HEK293 (cell line): ENCODE results near the gene MARCHF3.

Experiments used
- CTCF ChIA-PET: fragments of 350-600 bp; formaldehyde crosslinking; extraction: SDS; loops from one replicate; lab custom pipeline; 2021; ENCODE audit warnings: antibody characterized with exemption; lab: Yijun Ruan, JAX
- POLR2A ChIA-PET: fragments of 300-600 bp; formaldehyde crosslinking; extraction: SDS; loops from one replicate; lab custom pipeline; 2020; ENCODE audit warnings: antibody characterized with exemption, inconsistent platforms; lab: Yijun Ruan, JAX
- H3K27ac ChIP-seq: fragments of 200-500 bp; sonication (Bioruptor generic); 2 replicates; pipeline ENCODE4 v1.5.1; 2014; ENCODE audit warnings: low read depth, low read length, control low read depth, inconsistent platforms; ENCODE audit errors: extremely low read depth
- H3K36me3 ChIP-seq, 2 experiments: fragments of 200-500 bp in 1 of 2; sonication (Bioruptor generic) in 1 of 2; 1 replicate in 1 of 2; 2 replicates in 1 of 2; pipeline ENCODE4 v1.5.1; 2014 to 2017; ENCODE audit warnings: inconsistent platforms in 2 of 2, low read length in 2 of 2; ENCODE audit not compliant: control insufficient read depth in 2 of 2, insufficient read depth in 1 of 2
- H3K4me1 ChIP-seq: fragments of 200-500 bp; sonication (Bioruptor generic); 2 replicates; pipeline ENCODE4 v1.5.1; 2014; ENCODE audit warnings: mild to moderate bottlenecking, low read length, inconsistent platforms; ENCODE audit not compliant: control insufficient read depth, insufficient read depth
- H3K4me3 ChIP-seq: 2 replicates; pipeline ENCODE4 v1.5.1; 2011; ENCODE audit warnings: low read depth, mild to moderate bottlenecking, control low read depth, low read length, moderate library complexity
- H3K9me3 ChIP-seq: fragments of 200-500 bp; sonication (Bioruptor generic); 2 replicates; pipeline ENCODE4 v1.5.1; 2014; ENCODE audit warnings: low read depth, low read length, inconsistent platforms; ENCODE audit not compliant: control insufficient read depth, insufficient read depth
- BCL11B ChIP-seq: fragments of 450-650 bp; formaldehyde crosslinking; IDR thresholded peaks from 2 replicates; pipeline ENCODE4 v1.5.1; 2016; ENCODE audit warnings: low read depth, missing biosample characterization, missing genetic modification characterization
- HOXA7 ChIP-seq: sonication (generic); formaldehyde crosslinking; IDR thresholded peaks from 2 replicates; pipeline ENCODE4 v1.8.1; 2022; ENCODE audit warnings: missing genetic modification reagents, borderline replicate concordance
- KLF8 ChIP-seq: fragments of 450-650 bp; formaldehyde crosslinking; IDR thresholded peaks from 2 replicates; pipeline ENCODE4 v1.5.1; 2016; ENCODE audit warnings: missing biosample characterization, missing genetic modification characterization
- MZF1 ChIP-seq: fragments of 450-650 bp; formaldehyde crosslinking; IDR thresholded peaks from 2 replicates; pipeline ENCODE4 v1.5.1; 2017; ENCODE audit warnings: missing biosample characterization, missing genetic modification characterization, borderline replicate concordance
- ZFP3 ChIP-seq: fragments of 450-650 bp; formaldehyde crosslinking; IDR thresholded peaks from 2 replicates; pipeline ENCODE4 v1.5.1; 2016; ENCODE audit warnings: low read depth, missing biosample characterization, missing genetic modification characterization
- ZFP69B ChIP-seq: fragments of 450-650 bp; formaldehyde crosslinking; IDR thresholded peaks from 2 replicates; pipeline ENCODE4 v1.5.1; 2016; ENCODE audit warnings: missing biosample characterization, missing genetic modification characterization
- ZNF121 ChIP-seq: fragments of 450-650 bp; formaldehyde crosslinking; IDR thresholded peaks from 2 replicates; pipeline ENCODE4 v1.5.1; 2016; ENCODE audit warnings: missing biosample characterization, missing genetic modification characterization
- ZNF138 ChIP-seq: fragments of 450-650 bp; formaldehyde crosslinking; IDR thresholded peaks from 2 replicates; pipeline ENCODE4 v1.5.1; 2016; ENCODE audit warnings: missing biosample characterization, missing genetic modification characterization, borderline replicate concordance
- ZNF266 ChIP-seq: fragments of 450-650 bp; formaldehyde crosslinking; IDR thresholded peaks from 2 replicates; pipeline ENCODE4 v1.5.1; 2016; ENCODE audit warnings: missing biosample characterization, missing genetic modification characterization, low read depth
- ZNF404 ChIP-seq: fragments of 450-650 bp; formaldehyde crosslinking; IDR thresholded peaks from 2 replicates; pipeline ENCODE4 v1.5.1; 2017; ENCODE audit warnings: missing biosample characterization, missing genetic modification characterization
- ZNF530 ChIP-seq: fragments of 450-650 bp; formaldehyde crosslinking; IDR thresholded peaks from 2 replicates; pipeline ENCODE4 v1.5.1; 2016; ENCODE audit warnings: low read depth, missing biosample characterization, missing genetic modification characterization
- ZNF571 ChIP-seq: fragments of 450-650 bp; formaldehyde crosslinking; IDR thresholded peaks from 2 replicates; pipeline ENCODE4 v1.5.0; 2017; ENCODE audit warnings: missing biosample characterization, missing genetic modification characterization
- ZNF596 ChIP-seq: fragments of 450-650 bp; IDR thresholded peaks from 2 replicates; pipeline ENCODE4 v1.5.0; 2018; ENCODE audit warnings: missing biosample characterization, mild to moderate bottlenecking, missing genetic modification characterization, moderate library complexity
- ZNF624 ChIP-seq: fragments of 450-650 bp; formaldehyde crosslinking; IDR thresholded peaks from 2 replicates; pipeline ENCODE4 v1.5.1; 2017; ENCODE audit warnings: missing biosample characterization, missing genetic modification characterization
- ZNF654 ChIP-seq: fragments of 450-650 bp; formaldehyde crosslinking; IDR thresholded peaks from 2 replicates; pipeline ENCODE4 v1.5.1; 2016; ENCODE audit warnings: low read depth, missing biosample characterization, missing genetic modification characterization
- ZNF658 ChIP-seq: fragments of 450-650 bp; formaldehyde crosslinking; IDR thresholded peaks from 2 replicates; pipeline ENCODE4; 2016; ENCODE audit warnings: missing biosample characterization, missing genetic modification characterization
- ZNF660 ChIP-seq: fragments of 450-650 bp; IDR thresholded peaks from 2 replicates; pipeline ENCODE4 v1.5.1; 2018; ENCODE audit warnings: missing biosample characterization, mild to moderate bottlenecking, missing genetic modification characterization
- ZNF677 ChIP-seq: fragments of 450-650 bp; IDR thresholded peaks from 2 replicates; pipeline ENCODE4 v1.5.0; 2018; ENCODE audit warnings: missing biosample characterization, mild to moderate bottlenecking, missing genetic modification characterization, moderate library complexity
- ZNF701 ChIP-seq: fragments of 450-650 bp; formaldehyde crosslinking; IDR thresholded peaks from 2 replicates; pipeline ENCODE4 v1.5.1; 2016; ENCODE audit warnings: missing biosample characterization, missing genetic modification characterization
- ZNF76 ChIP-seq: fragments of 450-650 bp; formaldehyde crosslinking; IDR thresholded peaks from 2 replicates; pipeline ENCODE4; 2016; ENCODE audit warnings: low read depth, missing biosample characterization, missing genetic modification characterization, borderline replicate concordance
- ZSCAN30 ChIP-seq: fragments of 450-650 bp; IDR thresholded peaks from 2 replicates; pipeline ENCODE4 v1.5.1; 2018; ENCODE audit warnings: missing biosample characterization, mild to moderate bottlenecking, missing genetic modification characterization, moderate library complexity
- TF ChIP-seq, protein P1 (sequence below): fragments of 450-650 bp; formaldehyde crosslinking; IDR thresholded peaks from 2 replicates; pipeline ENCODE4 v1.5.1; 2016; ENCODE audit warnings: missing biosample characterization, missing genetic modification characterization
- TF ChIP-seq, protein P2 (sequence below): fragments of 450-650 bp; formaldehyde crosslinking; IDR thresholded peaks from 2 replicates; pipeline ENCODE4 v1.5.1; 2016; ENCODE audit warnings: missing biosample characterization, missing genetic modification characterization, low read depth
- TF ChIP-seq, protein P3 (sequence below): fragments of 450-650 bp; formaldehyde crosslinking; IDR thresholded peaks from 2 replicates; pipeline ENCODE4 v1.5.1; 2016; ENCODE audit warnings: missing biosample characterization, missing genetic modification characterization
- TF ChIP-seq, protein P4 (sequence below): fragments of 450-650 bp; IDR thresholded peaks from 2 replicates; pipeline ENCODE4 v1.5.1; 2018; ENCODE audit warnings: missing biosample characterization, missing genetic modification characterization
- TF ChIP-seq, protein P5 (sequence below): fragments of 450-650 bp; formaldehyde crosslinking; IDR thresholded peaks from 2 replicates; pipeline ENCODE4 v1.5.1; 2016; ENCODE audit warnings: missing biosample characterization, missing genetic modification characterization, borderline replicate concordance

The MARCHF3 gene

DNA sequence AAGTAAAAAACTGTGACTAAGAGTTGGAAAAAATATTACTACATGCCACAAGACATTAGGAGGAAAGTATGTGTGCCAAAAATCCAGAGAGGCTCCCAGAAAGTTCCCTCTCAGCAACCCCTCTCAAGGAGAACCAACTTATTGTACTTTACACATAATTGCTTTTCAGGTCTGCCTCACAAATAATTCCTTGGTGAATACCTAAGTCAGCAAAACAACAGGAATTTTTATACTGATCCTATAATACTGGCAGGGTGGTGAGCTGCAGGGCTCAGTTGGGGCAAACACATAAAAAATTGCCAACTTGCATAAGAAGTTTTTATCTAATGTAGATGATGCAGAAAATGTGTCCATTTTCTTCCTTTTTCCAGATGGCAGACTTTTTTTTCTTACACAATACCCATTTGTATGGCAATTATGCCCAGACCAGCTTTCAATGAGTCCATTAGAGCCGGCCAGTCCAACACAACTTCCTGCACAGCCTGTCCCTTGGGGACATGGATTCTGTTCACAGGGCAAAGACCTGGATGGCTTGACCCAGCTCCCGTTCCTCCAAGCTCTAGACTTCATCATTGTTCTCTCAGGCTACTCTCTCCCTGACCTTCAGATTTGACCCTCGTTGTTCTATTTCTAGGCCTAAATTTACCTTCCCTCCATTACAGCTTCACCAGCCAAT is 31.3 kb downstream of the MARCHF3 start:
- POLR2A ChIA-PET = no interaction called here
- H3K9me3 ChIP-seq = no peaks in the 10 kb centered on the region
- no peaks in the 10 kb centered on the region for H3K4me1 ChIP-seq
- no peaks in the 10 kb centered on the region for H3K36me3 ChIP-seq
- TF ChIP-seq BCL11B (no peak), HOXA7 (CRISPR knock-in tag) (no peak), ZNF660 (tag by site-specific recombination) (no peak), ZNF121 (tag by site-specific recombination) (no peak), ZNF138 (tag by site-specific recombination) (no peak), ZNF571 (tag by site-specific recombination) (no peak), ZNF701 (no peak), KLF8 (tag by site-specific recombination) (no peak), ZFP3 (tag by site-specific recombination) (no peak), ZNF677 (tag by site-specific recombination) (no peak), ZNF76 (tag by site-specific recombination) (no peak), ZFP69B (no peak)
- TF ChIP-seq, protein P1, sequence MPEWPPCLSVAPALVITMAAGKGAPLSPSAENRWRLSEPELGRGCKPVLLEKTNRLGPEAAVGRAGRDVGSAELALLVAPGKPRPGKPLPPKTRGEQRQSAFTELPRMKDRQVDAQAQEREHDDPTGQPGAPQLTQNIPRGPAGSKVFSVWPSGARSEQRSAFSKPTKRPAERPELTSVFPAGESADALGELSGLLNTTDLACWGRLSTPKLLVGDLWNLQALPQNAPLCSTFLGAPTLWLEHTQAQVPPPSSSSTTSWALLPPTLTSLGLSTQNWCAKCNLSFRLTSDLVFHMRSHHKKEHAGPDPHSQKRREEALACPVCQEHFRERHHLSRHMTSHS (tag by site-specific recombination) = no peak
- TF ChIP-seq, protein P2, sequence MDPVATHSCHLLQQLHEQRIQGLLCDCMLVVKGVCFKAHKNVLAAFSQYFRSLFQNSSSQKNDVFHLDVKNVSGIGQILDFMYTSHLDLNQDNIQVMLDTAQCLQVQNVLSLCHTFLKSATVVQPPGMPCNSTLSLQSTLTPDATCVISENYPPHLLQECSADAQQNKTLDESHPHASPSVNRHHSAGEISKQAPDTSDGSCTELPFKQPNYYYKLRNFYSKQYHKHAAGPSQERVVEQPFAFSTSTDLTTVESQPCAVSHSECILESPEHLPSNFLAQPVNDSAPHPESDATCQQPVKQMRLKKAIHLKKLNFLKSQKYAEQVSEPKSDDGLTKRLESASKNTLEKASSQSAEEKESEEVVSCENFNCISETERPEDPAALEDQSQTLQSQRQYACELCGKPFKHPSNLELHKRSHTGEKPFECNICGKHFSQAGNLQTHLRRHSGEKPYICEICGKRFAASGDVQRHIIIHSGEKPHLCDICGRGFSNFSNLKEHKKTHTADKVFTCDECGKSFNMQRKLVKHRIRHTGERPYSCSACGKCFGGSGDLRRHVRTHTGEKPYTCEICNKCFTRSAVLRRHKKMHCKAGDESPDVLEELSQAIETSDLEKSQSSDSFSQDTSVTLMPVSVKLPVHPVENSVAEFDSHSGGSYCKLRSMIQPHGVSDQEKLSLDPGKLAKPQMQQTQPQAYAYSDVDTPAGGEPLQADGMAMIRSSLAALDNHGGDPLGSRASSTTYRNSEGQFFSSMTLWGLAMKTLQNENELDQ (tag by site-specific recombination) = no peak
- TF ChIP-seq, protein P3, sequence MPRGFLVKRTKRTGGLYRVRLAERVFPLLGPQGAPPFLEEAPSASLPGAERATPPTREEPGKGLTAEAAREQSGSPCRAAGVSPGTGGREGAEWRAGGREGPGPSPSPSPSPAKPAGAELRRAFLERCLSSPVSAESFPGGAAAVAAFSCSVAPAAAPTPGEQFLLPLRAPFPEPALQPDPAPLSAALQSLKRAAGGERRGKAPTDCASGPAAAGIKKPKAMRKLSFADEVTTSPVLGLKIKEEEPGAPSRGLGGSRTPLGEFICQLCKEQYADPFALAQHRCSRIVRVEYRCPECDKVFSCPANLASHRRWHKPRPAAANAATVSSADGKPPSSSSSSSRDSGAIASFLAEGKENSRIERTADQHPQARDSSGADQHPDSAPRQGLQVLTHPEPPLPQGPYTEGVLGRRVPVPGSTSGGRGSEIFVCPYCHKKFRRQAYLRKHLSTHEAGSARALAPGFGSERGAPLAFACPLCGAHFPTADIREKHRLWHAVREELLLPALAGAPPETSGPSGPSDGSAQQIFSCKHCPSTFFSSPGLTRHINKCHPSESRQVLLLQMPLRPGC (tag by site-specific recombination) = no peak
- H3K4me3 ChIP-seq = no peak overlapping the region
- CTCF ChIA-PET = no interaction called here
- H3K27ac ChIP-seq = no peak overlapping the region

DNA sequence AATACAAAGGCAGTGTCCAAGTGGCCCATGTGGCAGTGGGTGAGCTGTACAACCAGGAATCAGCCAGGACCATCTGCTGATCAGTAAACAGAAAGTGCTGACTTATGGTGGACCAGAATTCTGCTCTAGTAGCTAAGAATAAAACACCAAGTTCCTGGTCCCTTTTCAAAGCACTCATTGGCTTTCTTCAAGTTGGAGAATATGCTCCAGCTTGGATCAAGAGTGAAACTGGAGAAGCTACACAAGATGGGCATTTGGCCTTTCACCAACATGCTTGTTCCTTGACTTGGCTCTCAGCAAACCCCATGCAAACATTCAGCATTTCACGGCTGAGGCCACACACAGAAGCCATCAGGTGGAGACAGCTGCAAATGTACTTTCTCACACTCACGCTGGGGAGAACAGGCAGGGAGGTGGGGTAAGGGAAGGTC is 32.1 kb downstream of the MARCHF3 start:
- Histone ChIP-seq H3K27ac (no peak overlapping the region), H3K4me1 (no peaks in the 10 kb centered on the region), H3K9me3 (no peaks in the 10 kb centered on the region), H3K36me3 (no peaks in the 10 kb centered on the region), H3K4me3 (no peak overlapping the region)
- POLR2A ChIA-PET = no interaction called here
- CTCF ChIA-PET = interaction anchor here (0.6 kb wide), 1 partner anchor 34 kb away, joined by 3 read pairs; no protein-coding TSS in a partner anchor
- TF ChIP-seq ZNF658 (tag by site-specific recombination) = no peak
- TF ChIP-seq ZNF266 = no peak
- no peak for TF ChIP-seq ZNF654 (tag by site-specific recombination)
- TF ChIP-seq ZNF404 (tag by site-specific recombination) = no peak
- no peak for TF ChIP-seq ZNF596 (tag by site-specific recombination)
- TF ChIP-seq MZF1 (tag by site-specific recombination) = no peak
- no peak for TF ChIP-seq ZNF624 (tag by site-specific recombination)
- TF ChIP-seq, protein P4, sequence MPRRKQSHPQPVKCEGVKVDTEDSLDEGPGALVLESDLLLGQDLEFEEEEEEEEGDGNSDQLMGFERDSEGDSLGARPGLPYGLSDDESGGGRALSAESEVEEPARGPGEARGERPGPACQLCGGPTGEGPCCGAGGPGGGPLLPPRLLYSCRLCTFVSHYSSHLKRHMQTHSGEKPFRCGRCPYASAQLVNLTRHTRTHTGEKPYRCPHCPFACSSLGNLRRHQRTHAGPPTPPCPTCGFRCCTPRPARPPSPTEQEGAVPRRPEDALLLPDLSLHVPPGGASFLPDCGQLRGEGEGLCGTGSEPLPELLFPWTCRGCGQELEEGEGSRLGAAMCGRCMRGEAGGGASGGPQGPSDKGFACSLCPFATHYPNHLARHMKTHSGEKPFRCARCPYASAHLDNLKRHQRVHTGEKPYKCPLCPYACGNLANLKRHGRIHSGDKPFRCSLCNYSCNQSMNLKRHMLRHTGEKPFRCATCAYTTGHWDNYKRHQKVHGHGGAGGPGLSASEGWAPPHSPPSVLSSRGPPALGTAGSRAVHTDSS (tag by site-specific recombination) = no peak
- TF ChIP-seq ZNF530 (tag by site-specific recombination) = no peak
- no peak for TF ChIP-seq ZSCAN30 (tag by site-specific recombination)
- TF ChIP-seq, protein P5, sequence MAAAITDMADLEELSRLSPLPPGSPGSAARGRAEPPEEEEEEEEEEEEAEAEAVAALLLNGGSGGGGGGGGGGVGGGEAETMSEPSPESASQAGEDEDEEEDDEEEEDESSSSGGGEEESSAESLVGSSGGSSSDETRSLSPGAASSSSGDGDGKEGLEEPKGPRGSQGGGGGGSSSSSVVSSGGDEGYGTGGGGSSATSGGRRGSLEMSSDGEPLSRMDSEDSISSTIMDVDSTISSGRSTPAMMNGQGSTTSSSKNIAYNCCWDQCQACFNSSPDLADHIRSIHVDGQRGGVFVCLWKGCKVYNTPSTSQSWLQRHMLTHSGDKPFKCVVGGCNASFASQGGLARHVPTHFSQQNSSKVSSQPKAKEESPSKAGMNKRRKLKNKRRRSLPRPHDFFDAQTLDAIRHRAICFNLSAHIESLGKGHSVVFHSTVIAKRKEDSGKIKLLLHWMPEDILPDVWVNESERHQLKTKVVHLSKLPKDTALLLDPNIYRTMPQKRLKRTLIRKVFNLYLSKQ (tag by site-specific recombination) = no peak
